BJ (cell line): Measurements from ENCODE around the gene ZMYND8. TPM values are rescaled to one million over a fixed set of nuclear protein-coding genes. Genes with fewer than 3 reads are reported as not detected.

ENCODE experiments used
- CTCF ChIA-PET: fragments of 350-600 bp; formaldehyde crosslinking; extraction: SDS; loops from one replicate; lab custom pipeline; 2021; ENCODE audit warnings: antibody characterized with exemption, inconsistent platforms; lab: Yijun Ruan, JAX
- POLR2A ChIA-PET: fragments of 300-600 bp; sonication (Branson Sonifier 250); formaldehyde crosslinking; extraction: SDS; loops from one replicate; lab custom pipeline; 2021; ENCODE audit warnings: antibody characterized with exemption; lab: Charles Lee
- DNase-seq: peaks from one replicate; pipeline ENCODE4 v3.0.0-alpha.2; 2011; ENCODE audit warnings: low read depth
- H3K27me3 ChIP-seq: 2 replicates; pipeline ENCODE4 v1.6.0; 2011; ENCODE audit warnings: low read length; ENCODE audit not compliant: control insufficient read depth, insufficient read depth
- H3K36me3 ChIP-seq: 2 replicates; pipeline ENCODE4 v1.5.1; 2011; ENCODE audit warnings: low read length; ENCODE audit not compliant: control insufficient read depth, insufficient read depth
- H3K4me3 ChIP-seq: 2 replicates; pipeline ENCODE4 v1.5.1; 2011; ENCODE audit warnings: low read depth, mild to moderate bottlenecking, control low read depth, low read length
- polyA plus RNA-seq: library from polyadenylated mRNA; depleted of rRNA; stranded (reverse); fragments of >200 nt; gene quantifications from 2 replicates; pipeline ENCODE4 v1.2.3, GENCODE V29; 2011
- TF ChIP-seq, protein P1 (sequence below): IDR thresholded peaks from 2 replicates; pipeline ENCODE4 v1.5.1; 2011; ENCODE audit warnings: low read depth, mild to moderate bottlenecking, control low read depth, inconsistent platforms, low read length, moderate library complexity; ENCODE audit not compliant: insufficient read depth

The ZMYND8 gene
- polyA plus RNA-seq, 1 experiment = 12.7 TPM

DNA sequence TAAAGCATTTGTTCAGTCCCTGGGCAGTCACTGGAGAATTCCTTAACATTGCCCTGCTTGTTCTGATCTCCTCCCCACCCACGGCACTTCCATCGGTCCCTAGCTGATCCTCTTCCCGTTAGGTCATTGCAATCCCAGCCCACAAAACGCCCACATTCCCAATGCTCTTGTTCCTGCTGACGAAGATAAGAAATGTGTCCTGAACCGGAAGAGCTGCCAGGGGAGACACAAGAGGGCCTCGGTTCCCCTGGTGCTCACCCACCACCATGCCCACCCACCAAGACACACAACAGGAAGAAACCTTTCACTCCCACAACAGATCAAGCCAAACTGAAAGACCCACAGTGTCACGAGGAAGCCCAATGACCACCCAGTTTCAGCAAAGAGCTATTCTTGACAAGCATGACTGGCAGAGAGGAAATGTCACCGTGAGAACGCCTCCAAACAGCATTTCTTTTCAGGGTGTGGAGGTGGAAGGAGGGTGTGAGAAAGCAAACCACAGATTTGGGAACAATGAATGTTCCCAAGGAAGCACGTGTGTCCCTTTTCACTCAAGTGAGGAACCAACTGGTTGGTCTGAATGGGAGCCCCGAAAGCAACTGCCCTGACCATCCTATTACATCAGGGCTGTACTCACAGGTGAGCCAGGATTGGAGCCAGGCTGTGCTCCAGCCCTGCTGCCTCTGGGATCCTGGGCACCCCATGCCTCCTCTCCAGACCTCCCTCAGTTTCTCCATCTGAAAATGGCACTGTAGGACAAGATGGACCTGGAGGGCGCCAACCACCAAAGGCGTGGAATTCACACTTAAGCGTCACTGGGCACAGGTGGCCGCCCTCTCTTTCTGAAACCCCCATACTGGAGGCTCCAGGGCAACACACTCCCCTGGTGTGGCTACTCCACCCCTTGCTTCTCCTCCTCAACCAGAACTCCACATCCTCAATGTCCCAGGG is 97.5 kb downstream of the ZMYND8 start:
- Histone ChIP-seq H3K4me3 (no peak overlapping the region), H3K27me3 (no peaks in the 10 kb centered on the region), H3K36me3 (peaks cover 5% of the 10 kb centered on the region; the same call in 1 of the 2 replicates)
- DNase-seq = no peak
- POLR2A ChIA-PET = interaction anchor here (0.6 kb wide), 1 partner anchor 102 kb away, joined by 4 read pairs; no protein-coding TSS in a partner anchor
- TF ChIP-seq, protein P1, sequence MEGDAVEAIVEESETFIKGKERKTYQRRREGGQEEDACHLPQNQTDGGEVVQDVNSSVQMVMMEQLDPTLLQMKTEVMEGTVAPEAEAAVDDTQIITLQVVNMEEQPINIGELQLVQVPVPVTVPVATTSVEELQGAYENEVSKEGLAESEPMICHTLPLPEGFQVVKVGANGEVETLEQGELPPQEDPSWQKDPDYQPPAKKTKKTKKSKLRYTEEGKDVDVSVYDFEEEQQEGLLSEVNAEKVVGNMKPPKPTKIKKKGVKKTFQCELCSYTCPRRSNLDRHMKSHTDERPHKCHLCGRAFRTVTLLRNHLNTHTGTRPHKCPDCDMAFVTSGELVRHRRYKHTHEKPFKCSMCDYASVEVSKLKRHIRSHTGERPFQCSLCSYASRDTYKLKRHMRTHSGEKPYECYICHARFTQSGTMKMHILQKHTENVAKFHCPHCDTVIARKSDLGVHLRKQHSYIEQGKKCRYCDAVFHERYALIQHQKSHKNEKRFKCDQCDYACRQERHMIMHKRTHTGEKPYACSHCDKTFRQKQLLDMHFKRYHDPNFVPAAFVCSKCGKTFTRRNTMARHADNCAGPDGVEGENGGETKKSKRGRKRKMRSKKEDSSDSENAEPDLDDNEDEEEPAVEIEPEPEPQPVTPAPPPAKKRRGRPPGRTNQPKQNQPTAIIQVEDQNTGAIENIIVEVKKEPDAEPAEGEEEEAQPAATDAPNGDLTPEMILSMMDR = no peak
- CTCF ChIA-PET = interaction anchor here (1.2 to 1.9 kb wide), 4 partner anchors 13 to 501 kb away, joined by 3 to 11 read pairs (median 4); no protein-coding TSS in a partner anchor

DNA sequence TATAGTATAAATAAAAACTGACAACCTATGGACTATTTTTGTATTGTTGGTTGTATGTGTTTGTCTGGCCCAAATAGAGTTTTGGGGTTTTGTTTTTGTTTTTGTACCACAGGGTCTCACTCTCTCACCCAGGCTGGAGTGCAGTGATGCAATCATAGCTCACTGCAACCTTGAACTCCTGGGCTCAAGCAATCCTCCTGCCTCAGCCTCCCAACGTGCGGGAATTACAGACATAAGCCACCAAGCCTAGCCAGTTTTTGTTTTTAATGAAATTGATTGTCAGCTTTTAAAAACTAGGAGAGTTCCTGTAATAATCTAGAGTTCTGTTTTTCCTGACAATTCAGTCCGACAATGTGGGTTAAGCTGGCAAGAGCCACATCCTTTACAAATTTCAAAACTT is 98.7 kb downstream of the ZMYND8 start:
- Histone ChIP-seq H3K27me3 (no peaks in the 10 kb centered on the region), H3K4me3 (no peak overlapping the region), H3K36me3 (peaks cover 5% of the 10 kb centered on the region; the same call in 1 of the 2 replicates)
- ChIA-PET POLR2A (no interaction called here), CTCF (interaction anchor here (0.8 to 1.9 kb wide), 5 partner anchors 15 to 500 kb away, joined by 3 to 11 read pairs (median 3); no protein-coding TSS in a partner anchor)
- TF ChIP-seq, protein P1 = no peak
- DNase-seq = no peak

DNA sequence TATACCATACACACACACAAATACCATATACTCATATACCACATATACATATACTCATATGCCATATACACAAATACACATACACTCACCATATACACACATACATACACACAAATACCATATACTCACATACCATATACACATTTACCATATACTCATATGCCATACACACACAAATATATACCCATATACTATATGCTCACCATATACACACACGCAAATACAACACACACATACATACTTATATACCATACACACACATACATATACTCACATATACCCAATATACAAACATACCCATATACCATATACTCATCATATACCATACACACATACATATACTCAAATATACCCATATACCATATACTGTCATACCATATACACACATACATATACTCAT is 99.2 kb downstream of the ZMYND8 start:
- TF ChIP-seq, protein P1 = no peak
- CTCF ChIA-PET = interaction anchor here (1.9 kb wide), 1 partner anchor 15 kb away, joined by 11 read pairs; no protein-coding TSS in a partner anchor
- POLR2A ChIA-PET = no interaction called here
- Histone ChIP-seq H3K4me3 (no peak overlapping the region), H3K36me3 (peaks cover 5% of the 10 kb centered on the region; the same call in 1 of the 2 replicates), H3K27me3 (no peaks in the 10 kb centered on the region)
- no peak for DNase-seq

DNA sequence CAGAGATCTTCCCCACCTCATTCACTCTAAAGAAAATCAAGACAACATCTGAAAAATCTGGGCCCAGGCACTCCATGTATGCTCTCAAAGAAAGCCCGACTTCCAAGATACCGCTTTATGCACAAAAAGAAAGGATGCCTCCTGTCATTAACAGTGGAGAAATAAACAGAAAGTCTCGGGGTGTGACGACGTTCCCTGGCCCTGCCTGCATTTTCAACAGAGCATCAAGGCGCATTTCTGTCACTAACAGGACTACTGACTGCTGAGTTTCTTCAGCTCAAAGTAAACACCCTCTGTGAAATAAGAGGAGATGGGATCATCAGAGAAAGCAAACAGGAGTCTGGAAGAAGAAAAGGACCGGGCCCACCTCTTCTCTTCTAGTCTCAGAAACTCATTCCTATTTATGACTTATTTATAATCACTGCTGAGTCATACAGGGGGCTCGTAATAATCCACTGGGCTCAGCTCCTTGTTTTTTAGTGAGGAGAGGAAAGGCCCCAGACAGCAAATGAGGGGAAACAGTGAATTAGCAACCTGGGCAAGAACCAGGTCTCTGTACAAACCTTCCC is 99.7 kb downstream of the ZMYND8 start:
- H3K27me3 ChIP-seq = no peaks in the 10 kb centered on the region
- ChIA-PET CTCF (interaction anchor here (1.1 kb wide), 1 partner anchor 16 kb away, joined by 3 read pairs; no protein-coding TSS in a partner anchor), POLR2A (no interaction called here)
- peaks cover 5% of the 10 kb centered on the region; the same call in 1 of the 2 replicates for H3K36me3 ChIP-seq
- TF ChIP-seq, protein P1 = no peak
- DNase-seq = no peak
- H3K4me3 ChIP-seq = no peak overlapping the region

DNA sequence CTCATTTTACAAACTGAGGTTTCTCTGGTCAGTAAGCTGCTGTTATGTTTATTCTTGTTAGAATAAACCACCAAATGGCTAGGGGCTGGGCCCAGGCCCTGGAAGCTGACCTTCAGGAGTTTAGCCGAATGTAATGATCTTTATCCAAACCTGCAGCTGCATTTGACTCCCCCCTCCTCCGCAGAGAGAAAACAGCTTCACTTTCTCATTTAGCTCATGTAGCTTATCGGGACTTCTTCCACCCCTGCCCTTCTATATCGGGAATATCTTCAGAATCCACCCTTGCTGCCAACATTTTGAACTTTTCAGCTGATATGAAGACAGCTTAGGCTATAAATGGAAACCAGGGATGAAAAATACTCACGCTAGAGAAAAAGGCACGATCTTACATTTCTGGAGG is 102.6 kb downstream of the ZMYND8 start:
- H3K36me3 ChIP-seq = peaks cover 3% of the 10 kb centered on the region; the same call in 1 of the 2 replicates
- POLR2A ChIA-PET = no interaction called here
- H3K4me3 ChIP-seq = no peak overlapping the region
- DNase-seq = no peak
- TF ChIP-seq, protein P1 = no peak
- no peaks in the 10 kb centered on the region for H3K27me3 ChIP-seq
- CTCF ChIA-PET = interaction anchor here (0.7 to 1.2 kb wide), 4 partner anchors 19 to 130 kb away, joined by 3 to 5 read pairs (median 4); no protein-coding TSS in a partner anchor
